OCI-LY1 (cell line): Measurements from ENCODE around the gene C12orf56.

Source experiments
- H2AFZ ChIP-seq: fragments of 200-600 bp; sonication (generic), shearing (Covaris generic); 2 replicates; pipeline ENCODE4 v1.6.0; 2014; ENCODE audit warnings: antibody characterized with exemption, mild to moderate bottlenecking, low read length
- H3F3A ChIP-seq: fragments of 200-600 bp; sonication (generic), shearing (Covaris generic); 2 replicates; pipeline ENCODE4 v1.6.0; 2014; ENCODE audit warnings: mild to moderate bottlenecking, antibody characterized with exemption, low read length, moderate library complexity; ENCODE audit not compliant: insufficient read depth
- H3K27ac ChIP-seq: fragments of 200-600 bp; sonication (generic); 2 replicates; pipeline ENCODE4 v1.5.1; 2014; ENCODE audit warnings: low read length, mixed run types, mild to moderate bottlenecking, low read depth; ENCODE audit not compliant: poor library complexity, severe bottlenecking
- H3K27me3 ChIP-seq: fragments of 200-600 bp; sonication (generic); 2 replicates; pipeline ENCODE4 v1.6.0; 2014; ENCODE audit warnings: antibody characterized with exemption, mild to moderate bottlenecking, low read length, moderate library complexity; ENCODE audit not compliant: insufficient read depth
- H3K36me3 ChIP-seq: fragments of 200-600 bp; sonication (generic); 2 replicates; pipeline ENCODE4 v1.6.1; 2014; ENCODE audit warnings: mild to moderate bottlenecking, antibody characterized with exemption, low read length, moderate library complexity, mixed read lengths; ENCODE audit not compliant: insufficient read depth
- H3K4me1 ChIP-seq: fragments of 200-600 bp; sonication (generic); 2 replicates; pipeline ENCODE4 v1.5.1; 2014; ENCODE audit warnings: mild to moderate bottlenecking, low read length, moderate library complexity; ENCODE audit not compliant: insufficient read depth, severe bottlenecking
- H3K4me2 ChIP-seq: fragments of 200-600 bp; sonication (generic), shearing (Covaris generic); 2 replicates; pipeline ENCODE4 v1.6.1; 2014; ENCODE audit warnings: low read length
- H3K4me3 ChIP-seq: fragments of 200-600 bp; sonication (generic); 2 replicates; pipeline ENCODE4 v1.5.1; 2014; ENCODE audit warnings: low read length, low read depth, mild to moderate bottlenecking, mixed read lengths; ENCODE audit not compliant: poor library complexity, severe bottlenecking
- H3K79me2 ChIP-seq: fragments of 200-600 bp; shearing (Covaris generic); 2 replicates; pipeline ENCODE4 v1.6.1; 2016; ENCODE audit warnings: mixed run types, low read length, mixed read lengths; ENCODE audit not compliant: insufficient read depth
- H3K9ac ChIP-seq: fragments of 200-600 bp; sonication (generic), shearing (Covaris generic); 2 replicates; pipeline ENCODE4 v1.6.1; 2014; ENCODE audit warnings: mild to moderate bottlenecking, low read length, mixed read lengths
- H3K9me2 ChIP-seq: fragments of 200-600 bp; sonication (generic), shearing (Covaris generic); 2 replicates; pipeline ENCODE4 v1.6.1; 2014; ENCODE audit warnings: low read depth, mild to moderate bottlenecking, low read length, mixed read lengths
- H3K9me3 ChIP-seq: fragments of 200-600 bp; shearing (Covaris generic); 2 replicates; pipeline ENCODE4 v1.6.1; 2014; ENCODE audit warnings: low read length, mixed read lengths
- H4K20me1 ChIP-seq: fragments of 200-600 bp; sonication (generic), shearing (Covaris generic); 2 replicates; pipeline ENCODE4 v1.6.0; 2016; ENCODE audit warnings: mild to moderate bottlenecking, low read length; ENCODE audit not compliant: insufficient read depth
- EZH2 ChIP-seq: fragments of 200-600 bp; sonication (generic), shearing (Covaris generic); IDR thresholded peaks from 2 replicates; pipeline ENCODE4 v1.8.0; 2017; ENCODE audit warnings: borderline replicate concordance, mixed run types, mild to moderate bottlenecking, antibody characterized with exemption, low read length, moderate library complexity, mixed read lengths
- TF ChIP-seq, protein P1 (sequence below): fragments of 200-600 bp; sonication (generic), shearing (Covaris generic); IDR thresholded peaks from 2 replicates; pipeline ENCODE4 v1.5.1; 2017; ENCODE audit warnings: mild to moderate bottlenecking, antibody characterized with exemption, low read length, moderate library complexity, mixed read lengths

C12orf56 gene

DNA sequence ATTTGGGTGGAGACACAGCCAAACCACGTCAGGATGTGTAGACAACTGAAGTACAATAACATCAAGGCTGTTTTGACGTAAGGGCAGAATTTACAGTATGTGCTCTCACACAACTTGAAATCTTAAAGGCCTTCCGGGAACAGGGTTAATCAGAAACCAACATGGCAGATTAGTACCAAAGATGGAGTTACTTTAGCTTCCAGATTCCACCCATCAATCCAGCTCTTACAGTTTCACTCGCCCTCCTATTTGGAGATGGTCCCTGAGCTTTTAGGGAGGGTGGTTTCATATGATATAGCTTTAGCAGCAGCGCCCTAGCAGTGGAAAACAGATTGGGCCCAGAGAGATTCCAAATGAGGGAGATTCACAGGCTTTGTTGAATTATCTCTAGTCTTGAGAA lies 11.6 kb upstream of the C12orf56 start:
- Histone ChIP-seq H3K4me2 (no peak overlapping the region), H3K9ac (no peak overlapping the region), H3K9me3 (no peaks in the 10 kb centered on the region), H3K27ac (no peak overlapping the region), H4K20me1 (no peaks in the 10 kb centered on the region), H3K36me3 (no peaks in the 10 kb centered on the region), H3K4me1 (peaks cover 20% of the 10 kb centered on the region), H3K9me2 (no peaks in the 10 kb centered on the region), H3K4me3 (no peak overlapping the region), H3K79me2 (peaks cover 21% of the 10 kb centered on the region), H2AFZ (no peak overlapping the region), H3K27me3 (no peaks in the 10 kb centered on the region), H3F3A (no peaks in the 10 kb centered on the region)
- no peak for TF ChIP-seq EZH2
- TF ChIP-seq, protein P1, sequence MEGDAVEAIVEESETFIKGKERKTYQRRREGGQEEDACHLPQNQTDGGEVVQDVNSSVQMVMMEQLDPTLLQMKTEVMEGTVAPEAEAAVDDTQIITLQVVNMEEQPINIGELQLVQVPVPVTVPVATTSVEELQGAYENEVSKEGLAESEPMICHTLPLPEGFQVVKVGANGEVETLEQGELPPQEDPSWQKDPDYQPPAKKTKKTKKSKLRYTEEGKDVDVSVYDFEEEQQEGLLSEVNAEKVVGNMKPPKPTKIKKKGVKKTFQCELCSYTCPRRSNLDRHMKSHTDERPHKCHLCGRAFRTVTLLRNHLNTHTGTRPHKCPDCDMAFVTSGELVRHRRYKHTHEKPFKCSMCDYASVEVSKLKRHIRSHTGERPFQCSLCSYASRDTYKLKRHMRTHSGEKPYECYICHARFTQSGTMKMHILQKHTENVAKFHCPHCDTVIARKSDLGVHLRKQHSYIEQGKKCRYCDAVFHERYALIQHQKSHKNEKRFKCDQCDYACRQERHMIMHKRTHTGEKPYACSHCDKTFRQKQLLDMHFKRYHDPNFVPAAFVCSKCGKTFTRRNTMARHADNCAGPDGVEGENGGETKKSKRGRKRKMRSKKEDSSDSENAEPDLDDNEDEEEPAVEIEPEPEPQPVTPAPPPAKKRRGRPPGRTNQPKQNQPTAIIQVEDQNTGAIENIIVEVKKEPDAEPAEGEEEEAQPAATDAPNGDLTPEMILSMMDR, result no peak

GRCh38 chr12:64400041-64400440 lies 9.5 kb upstream of the C12orf56 start:
- no peak overlapping the region for H3K9ac ChIP-seq
- H2AFZ ChIP-seq, result no peak overlapping the region

DNA sequence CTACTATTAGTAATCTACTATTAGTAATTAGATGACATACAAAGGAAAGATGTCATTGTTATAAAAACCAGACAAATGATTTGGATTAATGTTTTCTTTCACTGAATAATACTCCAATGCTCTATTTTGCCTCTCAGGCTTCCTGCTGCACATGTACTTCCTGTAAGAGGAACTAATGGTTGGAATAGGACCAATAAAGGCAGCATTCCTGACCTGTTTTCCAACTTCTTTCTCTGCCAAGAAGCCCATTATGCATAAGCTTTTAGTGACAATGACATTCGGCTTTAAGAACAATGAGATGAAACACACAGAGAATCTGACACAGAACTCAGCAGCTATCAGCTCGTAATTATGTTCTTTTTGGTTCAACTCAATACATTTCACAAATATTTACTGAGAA lies 5.2 kb upstream of the C12orf56 start:
- Histone ChIP-seq H2AFZ (no peak overlapping the region), H3K9me2 (no peaks in the 10 kb centered on the region)
- TF ChIP-seq EZH2, result no peak
- TF ChIP-seq, protein P1, result no peak

More at GRCh38 chr12:64400041-64400440, 9.5 kb upstream of the C12orf56 start:
- TF ChIP-seq, protein P1, result no peak
- TF ChIP-seq EZH2, result no peak
- Histone ChIP-seq H3K4me2 (no peak overlapping the region), H3K27ac (no peak overlapping the region), H3K36me3 (no peaks in the 10 kb centered on the region), H3F3A (no peaks in the 10 kb centered on the region), H3K9me3 (no peaks in the 10 kb centered on the region), H3K27me3 (no peaks in the 10 kb centered on the region), H3K79me2 (peaks cover 2% of the 10 kb centered on the region), H3K9me2 (no peaks in the 10 kb centered on the region), H3K4me1 (peaks cover 6% of the 10 kb centered on the region), H4K20me1 (no peaks in the 10 kb centered on the region), H3K4me3 (no peak overlapping the region)

More for the DNA sequence above, 5.2 kb upstream of the C12orf56 start:
- Histone ChIP-seq H3K4me1 (no peaks in the 10 kb centered on the region), H3K27me3 (no peaks in the 10 kb centered on the region), H3K9me3 (no peaks in the 10 kb centered on the region), H3K9ac (no peak overlapping the region), H3K4me2 (no peak overlapping the region), H3K4me3 (no peak overlapping the region), H4K20me1 (no peaks in the 10 kb centered on the region), H3K36me3 (no peaks in the 10 kb centered on the region), H3F3A (no peaks in the 10 kb centered on the region), H3K27ac (no peak overlapping the region), H3K79me2 (no peaks in the 10 kb centered on the region)
